NCI-H226 (cell line): Measurements from ENCODE around the gene PLA2G4B.

Experiments used
- DNase-seq: peaks from one replicate; pipeline ENCODE4 v3.0.0-alpha.2; 2015

The PLA2G4B gene

DNA sequence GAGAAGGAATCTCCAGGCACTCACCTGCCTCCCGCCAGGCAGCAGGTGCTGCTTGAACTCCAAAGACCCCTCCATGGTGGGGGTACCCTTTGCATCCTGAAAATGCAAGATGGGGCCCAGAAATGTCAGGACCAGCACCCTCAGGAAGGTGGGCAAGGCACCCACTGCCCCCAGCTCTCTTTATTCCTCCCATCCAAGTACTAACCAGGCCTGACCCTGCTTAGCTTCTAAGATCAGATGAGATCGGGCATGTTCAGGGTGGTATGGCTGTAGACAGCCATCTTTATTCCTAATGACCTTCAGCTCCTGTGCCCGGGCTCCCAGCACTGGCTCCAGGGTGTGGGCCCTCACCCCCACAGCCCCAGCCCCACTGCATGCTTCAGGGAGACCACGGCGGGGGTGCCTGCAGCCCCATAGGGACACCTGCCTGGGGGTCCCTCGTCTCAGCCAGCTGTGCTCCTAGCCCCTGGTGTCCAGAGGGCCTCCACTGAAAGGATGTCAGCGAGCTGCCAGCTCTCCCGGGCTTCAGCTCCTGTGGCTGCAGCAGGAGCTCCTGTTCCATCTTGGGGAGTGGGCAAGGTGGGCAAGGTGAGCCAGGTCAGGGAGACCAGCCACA, 13.2 kb downstream of the PLA2G4B start:
- no peak for DNase-seq

DNA sequence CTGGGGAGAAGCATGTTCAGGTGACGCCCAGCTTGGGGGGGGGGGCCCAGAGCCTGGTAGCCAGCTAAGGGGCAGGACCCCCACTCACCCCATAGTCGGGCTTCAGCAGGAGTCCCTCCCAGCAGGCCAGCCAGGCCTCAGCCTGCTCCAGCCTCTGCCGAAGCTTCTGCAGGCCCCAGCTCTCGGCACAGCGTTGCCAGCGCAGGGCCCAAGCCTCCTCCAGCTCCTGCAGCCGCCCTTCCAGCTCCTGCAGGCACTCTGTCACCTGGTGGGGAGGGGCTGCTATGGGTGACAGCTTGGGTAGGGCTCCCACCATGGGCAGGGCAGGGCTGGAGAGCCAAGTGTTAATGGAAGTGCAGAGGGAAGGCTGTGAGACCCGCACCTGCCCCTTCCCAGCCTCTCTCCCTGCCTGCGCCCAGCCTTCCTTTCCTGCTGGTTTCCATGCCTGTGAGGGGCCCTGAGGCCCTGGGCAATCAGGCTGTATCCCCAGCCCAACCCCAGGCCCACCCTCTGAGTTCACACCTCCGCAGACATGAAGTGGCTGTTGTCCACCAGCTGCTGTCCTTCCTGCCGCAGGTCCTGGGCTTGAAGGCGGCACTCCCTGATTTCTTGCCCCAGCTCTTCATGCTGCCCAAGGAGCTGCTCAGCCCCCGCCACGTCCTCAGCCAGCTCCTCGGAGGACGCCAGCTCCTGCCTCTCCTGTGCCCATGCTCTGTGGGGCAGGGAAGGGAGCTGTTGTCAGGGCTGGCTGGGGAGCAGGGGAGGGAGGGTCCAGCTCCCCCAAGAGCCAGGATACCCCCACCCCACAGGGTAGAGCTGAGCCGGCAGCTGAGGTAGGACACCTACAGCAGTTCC, 14.3 kb downstream of the PLA2G4B start:
- no peak for DNase-seq

DNA sequence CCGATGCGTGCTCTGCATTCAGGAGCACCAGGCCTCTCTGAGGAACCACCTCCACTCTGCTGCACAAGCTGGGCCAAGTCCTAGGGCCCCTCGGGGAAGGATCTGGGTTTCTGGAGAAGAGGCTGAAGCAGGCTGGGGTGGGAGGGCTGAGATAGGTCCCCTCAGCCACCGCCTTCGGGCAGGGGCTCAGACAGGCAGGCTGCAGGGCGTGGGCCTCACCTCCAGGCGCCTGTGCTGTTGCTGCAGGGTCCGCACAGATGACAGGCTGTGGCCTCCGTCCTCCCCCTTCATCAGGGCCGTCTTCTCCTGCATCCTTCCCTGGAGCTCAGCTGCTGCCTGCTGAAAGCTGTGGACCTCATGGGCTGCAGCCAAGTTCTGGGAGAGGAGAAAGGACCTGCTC, 15.2 kb downstream of the PLA2G4B start:
- DNase-seq: no peak

DNA sequence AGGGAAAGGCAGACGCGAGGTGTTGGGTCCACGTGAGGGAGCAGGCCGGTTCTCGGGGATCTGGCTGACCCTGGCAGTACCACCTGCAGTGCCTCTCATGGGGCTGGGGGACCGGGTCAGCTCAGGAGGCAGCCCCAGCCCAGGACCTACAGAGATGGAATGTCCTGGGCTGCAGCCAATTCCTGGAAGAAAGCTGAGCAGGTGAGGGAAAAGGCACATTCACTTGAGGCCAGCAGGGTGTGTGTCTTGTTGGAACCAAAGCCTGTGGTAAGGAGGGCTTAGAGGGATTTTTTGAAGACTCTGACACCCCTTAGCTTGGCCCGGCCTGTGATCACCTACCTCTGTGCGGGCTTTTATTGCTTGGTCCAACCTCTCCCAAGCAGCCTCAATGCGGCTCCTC, 15.8 kb downstream of the PLA2G4B start:
- DNase-seq: no peak

DNA sequence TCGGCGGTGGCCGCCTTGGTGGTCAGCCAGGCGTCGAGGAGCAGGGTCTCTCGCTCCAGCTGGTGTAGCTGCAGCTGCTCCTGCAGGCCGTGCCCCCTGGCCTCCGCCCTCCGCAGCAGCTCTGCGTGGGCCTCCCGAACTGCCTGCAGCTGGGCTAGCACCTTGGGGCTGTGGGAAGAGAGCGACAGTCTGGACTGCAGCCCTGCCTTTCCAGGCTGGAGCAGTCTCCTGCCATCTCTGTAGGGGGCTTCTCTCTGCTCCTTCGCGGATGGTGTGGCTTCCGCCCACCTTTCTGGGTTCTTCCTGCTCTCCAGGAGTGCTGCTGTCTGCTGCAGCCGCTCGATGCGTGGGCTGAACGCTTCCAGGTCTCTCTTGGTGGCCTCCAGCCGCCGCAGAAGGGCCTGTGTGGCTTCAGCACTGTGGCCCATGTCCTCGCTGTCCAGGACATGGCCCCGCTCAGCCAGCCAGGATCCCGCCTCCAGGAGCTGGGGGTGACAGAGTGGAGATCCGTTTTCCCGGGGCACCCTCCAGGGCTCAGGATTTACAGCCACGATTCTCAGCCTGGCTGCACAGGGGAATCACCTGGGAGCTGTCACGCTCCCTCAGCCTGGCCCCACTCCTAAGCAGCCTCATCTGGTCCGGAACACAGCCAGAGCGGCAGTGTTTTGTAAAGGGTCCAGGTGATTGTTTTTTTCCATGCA, 16.8 kb downstream of the PLA2G4B start:
- no peak for DNase-seq

DNA sequence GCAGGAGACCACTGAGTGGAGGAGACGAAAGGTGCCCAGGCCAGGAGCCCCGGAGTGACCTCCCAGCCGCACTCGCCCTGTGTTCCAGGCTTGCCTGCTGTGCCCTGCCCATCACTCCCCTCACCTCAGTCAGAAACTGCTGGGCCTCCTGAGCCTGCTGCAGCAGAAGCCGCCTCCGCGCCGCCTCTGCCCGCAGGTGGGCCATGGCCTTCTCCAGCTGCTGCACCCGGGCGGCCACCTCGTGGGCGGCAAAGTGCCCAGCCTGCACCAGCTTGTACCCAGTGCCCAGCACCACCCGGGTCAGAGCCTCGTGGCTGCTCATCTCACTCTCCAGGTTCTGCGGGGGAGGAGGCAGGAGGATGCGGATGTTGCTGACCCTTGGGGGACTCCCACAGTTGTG, 17.6 kb downstream of the PLA2G4B start:
- no peak for DNase-seq

DNA sequence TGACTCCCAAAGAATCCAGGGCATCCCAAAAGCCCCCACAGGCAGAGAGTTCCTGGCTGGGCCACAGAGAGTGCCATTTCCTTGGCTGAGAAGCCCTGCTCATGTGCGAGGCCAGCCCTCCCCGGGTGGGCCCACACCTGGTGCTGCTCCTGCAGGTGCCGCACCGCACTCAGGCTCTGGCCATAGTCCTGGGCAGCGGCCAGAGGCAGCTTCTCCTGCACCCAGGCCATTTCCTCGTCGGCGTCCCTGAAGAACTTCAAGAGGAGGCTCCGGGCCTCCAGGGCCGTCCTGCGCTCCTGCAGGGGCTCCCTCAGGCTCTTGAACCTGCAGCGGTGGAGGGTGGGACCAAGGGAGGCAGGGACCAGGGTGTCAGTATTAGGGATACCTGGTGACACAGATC, 18.1 kb downstream of the PLA2G4B start:
- DNase-seq: no peak

DNA sequence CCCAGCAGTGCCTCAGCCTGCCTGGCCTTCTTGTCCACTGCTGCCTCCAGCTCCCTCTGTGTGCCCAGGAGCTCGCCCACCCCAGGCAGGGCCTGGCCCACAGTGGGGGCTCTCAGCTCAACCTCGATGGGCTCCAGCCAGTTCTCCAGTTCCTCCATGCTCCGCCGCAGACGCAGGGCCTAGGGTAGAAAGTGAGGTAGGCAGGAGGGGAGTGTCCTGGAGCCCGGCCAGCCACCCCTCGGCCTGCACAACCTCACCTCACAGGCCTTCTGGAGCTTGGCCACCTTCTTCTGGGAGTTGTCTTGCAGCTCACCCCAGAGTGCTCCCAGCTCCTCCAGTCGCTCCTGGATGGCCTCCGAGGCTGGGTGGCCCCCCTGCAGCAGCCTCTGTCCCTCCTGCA, 18.7 kb downstream of the PLA2G4B start:
- DNase-seq: no peak

DNA sequence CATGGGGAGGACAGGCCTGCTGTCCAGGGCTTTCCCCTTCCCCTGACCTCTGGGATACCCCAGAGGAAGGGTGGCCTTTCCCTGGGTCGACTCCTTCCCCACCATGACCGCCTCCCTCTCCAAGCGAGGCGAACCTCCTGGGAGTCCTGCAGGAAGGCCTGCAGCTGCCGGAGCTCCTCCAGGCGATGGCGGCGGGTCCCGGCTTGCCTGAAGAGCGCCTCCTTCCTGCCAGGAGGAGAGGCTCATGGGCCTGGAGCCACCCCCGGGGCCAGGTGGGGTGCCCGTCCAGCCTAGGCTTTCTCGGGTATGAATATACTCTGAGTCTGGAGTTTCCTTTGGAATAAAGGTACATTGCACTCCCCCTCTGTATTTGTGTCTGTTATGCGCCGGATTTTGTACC, 20.1 kb downstream of the PLA2G4B start:
- no peak for DNase-seq

DNA sequence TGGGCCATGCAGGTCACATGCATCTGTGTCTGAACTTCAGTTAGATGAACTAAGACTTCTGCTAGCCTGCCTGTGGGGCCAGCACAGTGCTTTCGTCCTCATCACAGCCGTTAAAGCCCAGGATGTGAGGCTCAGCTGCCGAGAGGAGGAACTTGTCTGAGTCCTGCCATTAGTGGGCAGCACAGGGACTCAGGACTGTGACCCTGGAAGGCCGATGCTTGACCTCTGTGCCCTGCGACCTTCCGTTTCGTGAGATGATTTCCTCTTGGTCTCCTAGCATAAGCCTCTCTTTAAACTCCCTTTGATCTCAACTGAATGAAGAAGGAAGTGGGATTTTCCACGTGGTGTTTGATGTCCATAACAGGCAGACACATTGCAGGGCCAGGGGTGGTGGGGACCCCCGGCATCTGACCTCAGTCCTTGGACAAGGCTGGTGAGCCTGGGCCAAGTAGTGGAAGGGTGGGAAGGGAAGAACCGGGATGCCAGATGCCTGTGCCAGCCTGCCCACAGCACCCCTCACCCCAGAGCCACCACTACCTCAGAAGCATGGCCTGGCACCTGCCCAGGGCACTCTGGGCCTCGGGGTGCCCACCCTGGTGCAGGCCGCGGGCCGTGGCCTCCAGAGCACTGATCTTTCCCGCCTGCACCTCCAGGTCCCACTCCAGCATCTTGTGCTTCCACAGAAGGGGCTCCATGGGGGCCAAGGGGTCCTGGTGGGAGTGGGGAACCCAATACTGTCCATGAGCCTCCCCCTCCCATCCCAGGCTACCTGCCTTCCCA, 21.6 kb downstream of the PLA2G4B start:
- DNase-seq: no peak

DNA sequence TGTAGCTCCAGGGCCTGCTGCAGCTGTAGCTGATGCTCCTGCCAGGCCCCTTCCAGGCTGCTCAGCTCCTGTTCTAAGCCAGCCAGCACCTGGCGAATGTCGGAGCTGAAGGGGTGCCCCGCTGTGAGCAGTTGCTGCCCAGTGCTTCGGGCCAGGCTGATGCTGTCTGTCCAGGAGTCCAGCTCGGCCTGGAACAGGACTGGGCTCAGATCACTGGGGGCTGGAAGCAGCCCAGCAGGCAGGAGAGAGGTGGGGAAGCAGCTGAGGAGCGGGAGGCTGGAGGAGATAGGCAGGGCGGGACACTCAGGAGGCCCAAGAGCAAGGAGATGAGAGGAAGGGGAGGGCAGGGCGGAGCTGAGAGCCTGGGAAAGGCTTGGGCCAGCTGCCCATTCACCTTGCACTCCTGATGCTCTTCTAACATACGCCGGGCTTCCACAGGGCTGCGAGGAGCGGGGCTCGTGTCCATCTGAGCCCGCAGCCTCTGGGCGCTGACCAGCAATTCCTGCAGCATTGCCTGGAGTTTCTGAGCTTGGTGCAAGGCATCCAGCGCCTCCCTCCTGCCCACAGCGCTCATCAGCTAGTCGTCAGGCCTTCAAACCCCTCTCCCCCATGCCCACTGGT, 23.2 kb downstream of the PLA2G4B start:
- no peak for DNase-seq

DNA sequence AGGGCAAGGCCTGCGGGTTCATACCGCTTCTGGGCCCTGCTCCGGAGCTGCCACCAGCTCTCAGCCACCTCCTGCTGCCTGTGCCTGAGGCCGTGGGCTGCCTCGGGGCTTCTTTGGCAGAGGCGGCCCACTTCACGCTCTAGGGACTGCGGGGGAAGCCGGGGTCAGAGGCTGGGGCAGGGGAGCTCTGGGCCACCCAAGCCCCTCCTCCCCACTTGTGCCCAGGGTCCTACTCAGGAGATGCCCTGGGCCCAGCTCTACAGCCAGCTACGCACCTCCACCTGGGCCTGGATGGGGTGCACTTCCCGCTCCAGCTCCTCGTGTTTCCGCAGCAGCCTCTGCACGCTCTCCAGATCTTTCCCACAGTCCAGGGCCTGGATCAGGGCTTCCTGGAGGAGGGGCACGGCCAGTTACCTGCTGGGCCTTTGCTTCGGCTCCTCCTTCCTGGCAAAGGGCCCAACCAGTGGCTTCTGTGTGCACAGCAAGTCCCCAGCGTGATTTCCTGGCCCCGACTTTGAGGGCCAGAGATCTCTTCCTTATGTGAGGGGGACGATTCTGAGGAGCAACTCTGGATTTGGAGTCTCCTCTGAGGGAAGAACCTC, 24.0 kb downstream of the PLA2G4B start:
- no peak for DNase-seq

DNA sequence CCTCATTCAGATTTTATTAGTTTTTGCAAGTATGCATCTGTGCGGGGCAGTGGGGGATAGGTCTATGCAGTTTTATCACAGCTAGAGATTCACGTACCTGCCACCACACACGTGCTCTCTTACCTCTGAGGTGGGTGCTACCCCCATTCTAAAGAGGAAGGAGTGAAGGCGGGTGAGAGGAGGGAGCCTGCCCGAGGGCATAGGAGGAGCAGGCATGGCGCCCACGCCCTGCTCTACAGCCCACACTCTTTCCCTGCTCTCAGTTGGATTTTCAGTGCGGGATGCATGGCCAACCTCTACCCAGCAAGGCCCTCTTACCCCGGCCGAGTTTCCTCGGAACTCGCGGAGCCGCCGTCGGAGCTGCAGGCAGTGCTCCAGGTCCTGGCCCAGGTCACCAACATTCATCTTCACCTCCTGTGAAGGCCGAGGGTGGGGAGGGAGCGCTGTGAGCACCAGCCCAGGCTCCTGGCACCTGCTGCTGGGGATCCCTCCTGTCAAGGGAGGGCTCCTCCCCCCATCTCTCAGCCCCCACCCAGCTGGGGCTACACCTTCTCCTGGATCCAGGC, 26.9 kb downstream of the PLA2G4B start:
- no peak for DNase-seq

DNA sequence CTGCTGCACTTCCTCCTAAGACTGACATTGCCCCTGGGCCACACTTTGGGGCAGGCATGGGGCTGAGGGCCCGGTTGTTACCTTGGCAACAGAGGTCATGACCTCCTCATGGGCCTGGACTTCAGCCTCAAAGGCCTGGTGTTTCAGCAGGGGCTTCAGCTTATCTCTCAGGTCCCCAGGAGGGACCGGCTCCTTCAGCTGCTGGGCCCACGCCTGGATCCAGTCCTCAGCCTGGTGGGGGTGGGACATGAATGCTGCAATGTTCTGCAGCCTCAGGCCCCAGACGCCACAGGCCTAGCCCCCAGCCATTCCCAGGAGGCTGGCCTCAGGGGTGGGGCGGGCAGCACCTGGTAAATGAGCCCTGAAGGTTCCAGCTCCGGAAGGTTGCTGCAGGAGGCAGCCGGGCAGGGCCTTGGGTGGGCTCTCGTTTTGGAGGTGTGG, 27.6 kb downstream of the PLA2G4B start:
- no peak for DNase-seq

DNA sequence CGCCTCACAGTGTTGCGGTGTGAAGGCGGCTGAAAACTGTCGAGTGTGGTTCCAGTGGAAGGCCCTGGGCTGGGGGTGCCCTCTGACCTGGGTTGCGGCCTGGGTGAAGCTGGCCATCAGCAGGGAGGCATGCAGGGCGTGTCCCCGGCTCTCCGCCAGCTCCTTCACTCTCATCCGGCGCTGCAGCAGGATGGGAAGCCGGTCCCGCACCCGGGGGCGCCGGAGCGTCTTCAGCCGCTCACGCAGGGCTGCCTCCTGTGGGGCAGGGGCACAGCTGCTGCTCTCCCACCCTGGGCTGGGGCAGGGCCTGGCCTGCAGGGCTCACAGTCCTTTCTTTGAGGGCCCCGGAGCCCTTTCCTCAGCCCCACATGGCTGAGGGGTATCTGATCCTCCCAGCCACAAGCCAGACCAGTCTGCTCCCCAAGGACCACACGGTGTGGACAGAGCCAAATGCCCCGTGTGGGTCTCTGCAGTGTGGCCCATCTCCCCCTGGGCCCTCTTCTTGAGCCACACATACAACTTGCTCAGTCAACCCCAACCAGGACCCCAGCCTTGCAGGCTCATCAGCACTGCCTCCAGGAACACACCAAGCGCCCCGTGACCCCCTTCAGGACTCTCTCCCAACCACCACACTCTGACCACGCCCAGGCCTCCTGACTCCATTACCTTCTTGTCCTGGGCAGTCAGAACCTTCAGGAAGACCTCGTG, 28.4 kb downstream of the PLA2G4B start:
- no peak for DNase-seq

DNA sequence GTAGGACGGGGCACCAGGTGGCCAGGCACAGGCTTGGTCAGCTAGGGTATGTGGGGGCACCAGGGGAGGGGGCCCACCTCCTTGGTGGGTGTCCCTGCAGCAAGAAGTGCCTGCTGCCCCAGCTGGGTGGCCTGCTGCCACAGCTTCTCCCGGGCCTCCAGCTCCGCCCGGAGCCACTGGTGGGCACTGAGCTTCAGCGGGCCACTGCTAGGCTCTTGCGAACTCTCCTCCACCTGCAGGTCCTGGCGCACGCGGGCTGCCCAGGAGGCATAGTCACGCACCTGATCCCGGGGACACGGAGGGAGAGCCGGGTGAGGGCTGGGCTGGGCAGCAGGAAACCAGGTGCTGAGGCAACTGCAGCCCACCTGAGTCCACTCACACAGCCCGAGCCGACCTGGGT, 29.7 kb downstream of the PLA2G4B start:
- no peak for DNase-seq

DNA sequence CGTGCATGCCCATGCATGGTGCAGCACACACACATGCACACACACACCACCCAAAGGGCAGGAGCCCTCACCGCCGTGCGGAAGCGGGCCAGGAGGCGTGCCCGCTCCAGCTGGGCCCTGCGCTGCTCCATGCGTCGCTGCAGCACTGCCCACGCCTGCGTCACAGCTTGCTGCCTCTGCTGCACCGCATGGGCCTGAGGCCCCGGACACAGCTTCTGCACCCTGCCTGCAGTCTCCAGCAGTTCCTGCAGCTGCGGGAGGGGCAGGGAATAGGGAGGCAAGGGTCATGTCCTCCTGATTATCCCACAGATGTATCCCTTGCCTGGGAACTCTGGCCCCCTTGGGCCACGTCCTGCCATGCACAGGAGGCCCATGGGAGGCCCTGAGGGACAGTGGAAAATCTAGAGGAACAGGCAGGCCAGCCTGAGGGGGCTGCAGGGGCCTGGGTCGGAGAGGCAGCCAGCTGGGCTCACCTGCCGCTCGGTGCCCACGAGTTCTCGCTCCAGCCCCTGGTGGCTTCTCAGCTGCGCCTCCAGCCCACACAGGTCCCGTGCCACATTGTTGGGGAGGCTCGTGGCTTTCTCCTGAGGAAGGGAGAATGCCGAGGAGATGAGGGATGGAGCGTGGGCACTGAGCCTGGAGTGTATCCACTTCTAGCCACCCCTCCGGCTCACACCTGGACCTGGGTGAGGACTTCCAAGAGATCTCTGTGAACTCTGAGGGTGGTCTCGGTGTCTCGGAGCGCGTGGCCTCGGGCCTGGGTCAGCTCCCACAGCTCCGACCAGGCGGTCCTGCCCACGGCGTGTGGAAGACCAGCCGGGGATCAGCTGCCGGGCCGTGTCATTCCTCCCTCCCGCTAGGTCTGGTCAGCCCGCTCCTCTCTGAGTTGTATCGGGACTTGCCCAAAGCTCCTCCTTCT, 31.4 kb downstream of the PLA2G4B start:
- DNase-seq: no peak

DNA sequence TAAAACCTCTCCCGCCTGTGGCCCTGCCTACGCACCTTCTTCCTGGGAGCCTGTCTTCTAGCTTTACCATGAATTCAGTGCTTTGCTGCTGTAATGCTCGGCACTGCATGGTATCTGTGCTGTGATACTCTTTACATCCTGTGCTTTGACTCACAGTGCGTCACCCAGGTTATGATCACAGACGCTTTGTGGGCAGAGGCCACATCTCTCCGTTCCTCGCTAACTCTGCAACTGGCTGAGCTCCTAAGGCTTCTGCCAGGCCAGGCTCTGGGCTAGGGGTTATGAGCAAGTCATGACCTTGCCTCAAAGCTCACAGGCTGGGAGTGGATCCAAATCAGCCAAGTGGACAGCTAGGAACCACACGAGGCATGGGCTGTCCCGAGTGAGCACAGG, 32.0 kb downstream of the PLA2G4B start:
- no peak for DNase-seq

DNA sequence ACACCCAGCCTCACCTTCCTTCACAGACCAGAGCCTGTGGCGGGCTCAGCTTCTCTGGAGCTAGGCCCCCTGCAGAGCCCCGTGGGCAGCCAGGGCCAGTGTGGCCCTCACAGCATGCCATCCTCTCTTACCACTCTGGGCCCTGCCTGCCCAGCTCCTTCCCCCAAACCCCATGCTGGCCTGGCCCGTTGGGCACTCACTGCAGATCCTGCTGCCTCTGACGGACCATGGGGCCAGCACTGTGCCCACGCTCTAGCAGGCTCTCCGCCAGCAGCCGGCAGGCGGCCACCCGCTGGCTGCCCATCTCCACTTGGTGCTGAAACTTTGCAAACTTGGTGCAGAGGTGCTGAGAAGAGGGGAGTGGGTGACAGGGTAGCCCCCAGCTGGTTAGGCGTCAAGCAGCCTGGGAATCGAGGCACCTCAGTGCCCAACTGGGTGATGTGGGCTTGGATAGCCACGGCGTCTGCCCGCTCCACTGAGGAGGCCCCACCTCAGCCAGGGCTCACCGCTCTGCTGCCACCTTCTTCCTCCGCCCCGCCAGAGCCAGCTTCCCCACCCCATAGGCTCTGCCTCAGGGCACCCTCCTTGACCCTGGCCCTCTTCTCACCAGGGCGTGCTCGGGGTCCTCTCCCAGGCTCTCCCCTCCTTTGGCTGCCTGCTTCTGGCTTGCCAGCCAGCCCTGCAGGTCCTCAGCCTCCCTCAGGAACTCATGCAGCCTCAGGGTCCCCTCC, 32.7 kb downstream of the PLA2G4B start:
- no peak for DNase-seq
